Measurements from ENCODE around the gene PFKFB1. TPM values are rescaled to one million over a fixed set of nuclear protein-coding genes. Genes with fewer than 3 reads are reported as not detected.

The PFKFB1 gene
- total and polyA plus RNA-seq, 2 of the 13 experiments (the other 11 are each of a cell fraction or from before 2014, with no cell fraction given), result 1.5 to 2.9 TPM

DNA sequence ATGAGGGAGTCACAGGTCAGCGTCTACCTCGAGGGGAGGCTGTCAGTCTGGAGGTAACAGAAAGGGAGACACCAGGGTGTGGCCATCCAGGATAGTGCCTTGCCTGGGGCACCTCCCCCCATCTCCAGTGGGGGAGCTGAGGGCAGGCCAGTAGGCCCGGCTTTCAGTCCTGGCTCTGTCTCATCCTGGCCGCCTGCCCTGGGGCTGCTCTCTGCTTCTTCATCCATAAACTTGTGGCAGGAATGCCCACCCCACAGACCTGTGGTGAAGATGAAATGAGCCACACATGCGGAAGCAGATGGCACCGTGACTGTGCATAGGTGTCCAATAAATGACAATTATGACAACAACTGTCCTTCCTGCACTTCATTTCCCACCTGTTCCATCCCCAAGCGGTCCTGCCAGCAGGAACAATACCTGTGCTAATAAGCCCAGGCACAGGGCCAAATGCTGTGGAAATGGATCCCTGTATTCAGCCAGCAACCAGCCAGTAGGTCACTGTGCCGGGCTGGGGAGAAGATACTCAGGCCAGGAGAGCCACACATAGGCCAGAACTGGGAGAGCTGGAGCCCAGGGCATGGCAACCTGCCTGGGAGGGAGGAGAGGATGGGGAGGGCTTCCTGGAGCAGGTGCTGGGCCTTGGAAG lies 43.1 kb downstream of the PFKFB1 start:
- Histone ChIP-seq H3K4me2 (ENCODE audit: low read depth, low read length) (no peak overlapping the region), H3K27me3 (ENCODE audit: control insufficient read depth in 1 of 2, insufficient read depth in 2 of 2, low read length in 2 of 2) (no peaks in the 10 kb centered on the region), H3K4me1 (ENCODE audit: insufficient read depth, low read length) (no peaks in the 10 kb centered on the region), H3K79me2 (ENCODE audit: insufficient read depth, low read length) (no peaks in the 10 kb centered on the region), H4K20me1 (ENCODE audit: insufficient read depth, low read length) (no peaks in the 10 kb centered on the region), H3K4me3 (replicated peaks in 1 of 3; ENCODE audit: insufficient read depth in 1 of 3, low read depth in 2 of 3, low read length in 3 of 3) (no peak overlapping the region), H3K27ac (ENCODE audit: extremely low read length, insufficient read depth, low read length) (no peak overlapping the region), H3K9me3 (ENCODE audit: low read length) (no peaks in the 10 kb centered on the region), H3K9ac (ENCODE audit: insufficient read depth, low read depth, low read length) (no peak overlapping the region), H2AFZ (ENCODE audit: low read length) (no peak overlapping the region), H3K36me3 (replicated peaks in 1 of 2; ENCODE audit: control insufficient read depth in 1 of 2, insufficient read depth in 2 of 2, low read length in 2 of 2) (no peaks in the 10 kb centered on the region)
- POLR2A ChIA-PET, result no interaction called here
- no TSS peak for BruUV-seq (replicated peaks)
- CTCF ChIA-PET (ENCODE audit: low intra/inter-chr PET ratio, low total read pairs), result no interaction called here
- intact Hi-C loops (cut with micrococcal nuclease; ENCODE audit: unreplicated experiment) (no loop called here), in situ Hi-C loops (cut with HindIII; ENCODE audit: extremely low pct_ligation_motif_present, low pct_unique_long_range_greater_than_20kb) (no loop called here)
- no peak for DNase-seq (ENCODE audit: low spot score)
- no peak for FAIRE-seq
- ATAC-seq, result no peak
- WGBS (ENCODE audit: low lambda C conversion rate), result no CpG with 5 or more reads among the region's 8 CpGs
- TF ChIP-seq ZNF451 (CRISPR knock-in tag; IDR thresholded peaks at IDR 0.05) (no peak), MIXL1 (CRISPR knock-in tag; IDR thresholded peaks at IDR 0.05) (no peak), ZNF121 (CRISPR knock-in tag; IDR thresholded peaks at IDR 0.05) (no peak), NR1H2 (CRISPR knock-in tag; IDR thresholded peaks at IDR 0.05; ENCODE audit: borderline replicate concordance, low read depth) (no peak), ZNF225 (CRISPR knock-in tag; IDR thresholded peaks at IDR 0.05) (no peak), ZHX2 (IDR thresholded peaks at IDR 0.05; ENCODE audit: low read depth) (no peak), ZHX2 (CRISPR knock-in tag; IDR thresholded peaks at IDR 0.05; ENCODE audit: borderline replicate concordance) (no peak), ZNF816 (CRISPR knock-in tag; IDR thresholded peaks at IDR 0.05; ENCODE audit: borderline replicate concordance) (no peak), ZNF335 (CRISPR knock-in tag; IDR thresholded peaks at IDR 0.05) (no peak)
- TF ChIP-seq, protein P1, sequence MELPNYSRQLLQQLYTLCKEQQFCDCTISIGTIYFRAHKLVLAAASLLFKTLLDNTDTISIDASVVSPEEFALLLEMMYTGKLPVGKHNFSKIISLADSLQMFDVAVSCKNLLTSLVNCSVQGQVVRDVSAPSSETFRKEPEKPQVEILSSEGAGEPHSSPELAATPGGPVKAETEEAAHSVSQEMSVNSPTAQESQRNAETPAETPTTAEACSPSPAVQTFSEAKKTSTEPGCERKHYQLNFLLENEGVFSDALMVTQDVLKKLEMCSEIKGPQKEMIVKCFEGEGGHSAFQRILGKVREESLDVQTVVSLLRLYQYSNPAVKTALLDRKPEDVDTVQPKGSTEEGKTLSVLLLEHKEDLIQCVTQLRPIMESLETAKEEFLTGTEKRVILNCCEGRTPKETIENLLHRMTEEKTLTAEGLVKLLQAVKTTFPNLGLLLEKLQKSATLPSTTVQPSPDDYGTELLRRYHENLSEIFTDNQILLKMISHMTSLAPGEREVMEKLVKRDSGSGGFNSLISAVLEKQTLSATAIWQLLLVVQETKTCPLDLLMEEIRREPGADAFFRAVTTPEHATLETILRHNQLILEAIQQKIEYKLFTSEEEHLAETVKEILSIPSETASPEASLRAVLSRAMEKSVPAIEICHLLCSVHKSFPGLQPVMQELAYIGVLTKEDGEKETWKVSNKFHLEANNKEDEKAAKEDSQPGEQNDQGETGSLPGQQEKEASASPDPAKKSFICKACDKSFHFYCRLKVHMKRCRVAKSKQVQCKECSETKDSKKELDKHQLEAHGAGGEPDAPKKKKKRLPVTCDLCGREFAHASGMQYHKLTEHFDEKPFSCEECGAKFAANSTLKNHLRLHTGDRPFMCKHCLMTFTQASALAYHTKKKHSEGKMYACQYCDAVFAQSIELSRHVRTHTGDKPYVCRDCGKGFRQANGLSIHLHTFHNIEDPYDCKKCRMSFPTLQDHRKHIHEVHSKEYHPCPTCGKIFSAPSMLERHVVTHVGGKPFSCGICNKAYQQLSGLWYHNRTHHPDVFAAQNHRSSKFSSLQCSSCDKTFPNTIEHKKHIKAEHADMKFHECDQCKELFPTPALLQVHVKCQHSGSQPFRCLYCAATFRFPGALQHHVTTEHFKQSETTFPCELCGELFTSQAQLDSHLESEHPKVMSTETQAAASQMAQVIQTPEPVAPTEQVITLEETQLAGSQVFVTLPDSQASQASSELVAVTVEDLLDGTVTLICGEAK (IDR thresholded peaks at IDR 0.05), result no peak
- TF ChIP-seq, protein P1 (CRISPR knock-in tag; IDR thresholded peaks at IDR 0.05), result no peak

All from HepG2 (cell line).